Breast epithelium (tissue), 4 donors: ENCODE data around the gene DMAC1. TPM values are rescaled to one million over a fixed set of nuclear protein-coding genes. Genes with fewer than 3 reads are reported as not detected.

Experiments
- DNase-seq, 2 donors: peaks; one replicate each; pipeline ENCODE4 v3.0.0-alpha.2; 2019; ENCODE audit warnings: low spot score in 2 of 2
- H3K27ac ChIP-seq, 2 donors: fragments of 200-600 bp; sonication (generic) in 1 of 2; one replicate each; pipeline ENCODE4 v1.5.1; 2016 to 2019; ENCODE audit warnings: mild to moderate bottlenecking in 1 of 2
- H3K27me3 ChIP-seq, 2 donors: fragments of 200-600 bp; sonication (generic) in 1 of 2; one replicate each; pipeline versions ENCODE4 v1.5.1 to v1.6.0; 2017 to 2019; ENCODE audit warnings: control low read depth in 1 of 2, mild to moderate bottlenecking in 1 of 2
- H3K36me3 ChIP-seq: fragments of 200-600 bp; one replicate; pipeline ENCODE4 v1.5.1; 2019
- H3K4me1 ChIP-seq, 2 donors: fragments of 200-600 bp; sonication (generic); one replicate each; pipeline ENCODE4 v1.5.1; 2016 to 2019; ENCODE audit warnings: control low read depth in 1 of 2
- H3K4me3 ChIP-seq, 3 donors: fragments of 200-600 bp; sonication (generic); 1 replicate in 2 of 3; 2 replicates in 1 of 3; pipeline ENCODE4 v1.5.1; 2016 to 2019; ENCODE audit warnings: mild to moderate bottlenecking in 3 of 3, moderate library complexity in 2 of 3
- H3K9me3 ChIP-seq, 2 donors: fragments of 200-600 bp; sonication (generic) in 1 of 2; one replicate each; pipeline ENCODE4 v1.5.1; 2016 to 2019; ENCODE audit warnings: control low read depth in 1 of 2
- POLR2A ChIP-seq: fragments of 450-650 bp; IDR thresholded peaks from one replicate; pipeline ENCODE4 v1.6.1; 2016; ENCODE audit warnings: antibody characterized with exemption, mild to moderate bottlenecking, moderate library complexity
- POLR2AphosphoS5 ChIP-seq, 3 donors: sonication (generic); formaldehyde crosslinking; IDR thresholded peaks; one replicate each; pipeline ENCODE4 v1.6.1; 2017; ENCODE audit warnings: antibody characterized with exemption in 3 of 3
- intact Hi-C: fragments of 100-400 bp; cut with DNase I; formaldehyde crosslinking; loops from one replicate; pipeline ENCODE4 v1.15.1; 2023; ENCODE audit warnings: low total_unique reads
- total RNA-seq, 3 donors: library from RNA; depleted of rRNA; stranded (reverse); fragments of >200 nt; gene quantifications; one replicate each; pipeline ENCODE4 v1.1.0, GENCODE V29; 2016
- TF ChIP-seq, protein P1 (sequence below), 3 donors: fragments of 450-650 bp; IDR thresholded peaks; one replicate each; pipeline ENCODE4 v1.5.1; 2016 to 2017; ENCODE audit warnings: antibody characterized with exemption in 3 of 3, mild to moderate bottlenecking in 3 of 3, moderate library complexity in 3 of 3

Gene DMAC1
- total RNA-seq, 3 donors from 2014 or later, result 12.9 to 14.4 (median 13.3) TPM

DNA sequence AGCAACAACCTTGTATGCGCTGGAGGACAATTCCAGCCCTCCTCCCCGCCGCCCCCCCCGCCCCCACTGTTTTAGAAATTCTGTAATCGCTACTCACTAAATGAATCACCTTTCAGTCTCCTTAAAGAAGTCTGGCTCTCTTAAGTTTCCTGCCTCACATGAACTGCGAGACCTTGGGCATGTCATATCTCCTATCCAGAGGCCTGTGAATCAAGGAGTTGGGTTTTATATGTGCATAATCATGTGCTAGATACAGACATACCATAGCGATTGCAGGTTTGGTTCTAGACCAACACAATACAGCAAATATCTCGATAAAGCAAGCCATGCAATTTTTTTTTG lies 337 bp upstream of the DMAC1 start:
- peak overlapping the region; percentile 75 to 93 for H3K27ac ChIP-seq

DNA sequence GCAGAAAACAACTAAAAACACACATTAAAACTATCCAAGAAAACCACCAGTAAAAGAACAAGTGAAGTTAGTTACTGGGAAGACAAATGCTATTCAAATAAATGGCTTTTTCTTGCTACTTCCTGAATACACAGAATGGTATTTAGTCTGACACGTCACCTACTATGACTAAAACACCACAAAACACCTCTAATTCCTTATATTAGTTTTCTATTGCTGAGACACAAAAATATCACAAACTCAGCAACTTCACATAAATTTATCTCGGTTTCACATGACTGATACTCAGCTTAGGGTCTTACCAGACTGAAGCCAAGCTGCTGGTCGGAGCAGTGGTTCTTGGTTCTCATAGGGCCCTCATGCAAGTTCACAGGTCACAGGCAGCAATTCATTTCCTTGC lies 5.4 kb downstream of the DMAC1 start:
- no peak overlapping the region for H3K27ac ChIP-seq
- no peaks in the 10 kb centered on the region for H3K4me1 ChIP-seq
- TF ChIP-seq POLR2AphosphoS5 (IDR thresholded peaks at IDR 0.05) (no peak), POLR2A (no peak)
- TF ChIP-seq, protein P1, sequence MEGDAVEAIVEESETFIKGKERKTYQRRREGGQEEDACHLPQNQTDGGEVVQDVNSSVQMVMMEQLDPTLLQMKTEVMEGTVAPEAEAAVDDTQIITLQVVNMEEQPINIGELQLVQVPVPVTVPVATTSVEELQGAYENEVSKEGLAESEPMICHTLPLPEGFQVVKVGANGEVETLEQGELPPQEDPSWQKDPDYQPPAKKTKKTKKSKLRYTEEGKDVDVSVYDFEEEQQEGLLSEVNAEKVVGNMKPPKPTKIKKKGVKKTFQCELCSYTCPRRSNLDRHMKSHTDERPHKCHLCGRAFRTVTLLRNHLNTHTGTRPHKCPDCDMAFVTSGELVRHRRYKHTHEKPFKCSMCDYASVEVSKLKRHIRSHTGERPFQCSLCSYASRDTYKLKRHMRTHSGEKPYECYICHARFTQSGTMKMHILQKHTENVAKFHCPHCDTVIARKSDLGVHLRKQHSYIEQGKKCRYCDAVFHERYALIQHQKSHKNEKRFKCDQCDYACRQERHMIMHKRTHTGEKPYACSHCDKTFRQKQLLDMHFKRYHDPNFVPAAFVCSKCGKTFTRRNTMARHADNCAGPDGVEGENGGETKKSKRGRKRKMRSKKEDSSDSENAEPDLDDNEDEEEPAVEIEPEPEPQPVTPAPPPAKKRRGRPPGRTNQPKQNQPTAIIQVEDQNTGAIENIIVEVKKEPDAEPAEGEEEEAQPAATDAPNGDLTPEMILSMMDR (IDR thresholded peaks at IDR 0.05), result no peak
- no peaks in the 10 kb centered on the region for H3K9me3 ChIP-seq
- no peaks in the 10 kb centered on the region for H3K27me3 ChIP-seq
- no peak for DNase-seq
- H3K36me3 ChIP-seq, result no peaks in the 10 kb centered on the region
- no peak overlapping the region for H3K4me3 ChIP-seq
- intact Hi-C loops, result no loop called here

More for the DNA sequence above, 337 bp upstream of the DMAC1 start:
- Histone ChIP-seq H3K36me3 (no peaks in the 10 kb centered on the region), H3K4me3 (peak overlapping the region; percentile 62 to 98 (median 81)), H3K4me1 (no peaks in the 10 kb centered on the region), H3K9me3 (no peaks in the 10 kb centered on the region), H3K27me3 (no peaks in the 10 kb centered on the region)
- TF ChIP-seq POLR2A, result no peak
- no peak for TF ChIP-seq POLR2AphosphoS5 (IDR thresholded peaks at IDR 0.05)
- TF ChIP-seq, protein P1 (IDR thresholded peaks at IDR 0.05), result no peak
- DNase-seq, result no peak
- intact Hi-C loops, result loop anchor here (5.0 kb wide), 1 partner anchor 393 kb away; no protein-coding TSS in a partner anchor

DNA sequence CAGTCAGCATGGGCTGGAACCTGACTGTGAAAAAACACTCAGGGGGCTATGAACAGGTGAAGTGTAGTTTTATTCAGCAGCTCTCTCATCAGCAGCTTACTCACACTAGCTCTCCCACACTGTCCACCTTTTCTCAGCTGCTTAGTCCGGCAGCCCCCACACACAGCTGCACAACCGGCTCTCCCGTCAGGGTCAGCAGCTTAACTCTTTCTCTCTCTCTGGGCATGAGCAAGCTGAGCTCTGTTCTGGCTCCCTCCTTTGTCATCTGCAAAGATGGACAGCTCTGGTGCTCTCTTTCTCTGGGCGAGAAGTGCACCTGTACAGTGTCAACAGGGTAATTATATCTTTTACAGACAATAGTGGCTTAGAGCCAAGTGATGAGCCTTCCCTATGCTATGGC lies 8.2 kb downstream of the DMAC1 start:
- H3K9me3 ChIP-seq, result no peaks in the 10 kb centered on the region
- no peaks in the 10 kb centered on the region for H3K27me3 ChIP-seq
- no peak overlapping the region for H3K4me3 ChIP-seq
- no peak for DNase-seq
- no peaks in the 10 kb centered on the region for H3K4me1 ChIP-seq
- TF ChIP-seq POLR2A, result no peak
- no peak for TF ChIP-seq POLR2AphosphoS5 (IDR thresholded peaks at IDR 0.05)
- TF ChIP-seq, protein P1 (IDR thresholded peaks at IDR 0.05), result no peak
- intact Hi-C loops, result no loop called here
- H3K27ac ChIP-seq, result no peak overlapping the region
- no peaks in the 10 kb centered on the region for H3K36me3 ChIP-seq

DNA sequence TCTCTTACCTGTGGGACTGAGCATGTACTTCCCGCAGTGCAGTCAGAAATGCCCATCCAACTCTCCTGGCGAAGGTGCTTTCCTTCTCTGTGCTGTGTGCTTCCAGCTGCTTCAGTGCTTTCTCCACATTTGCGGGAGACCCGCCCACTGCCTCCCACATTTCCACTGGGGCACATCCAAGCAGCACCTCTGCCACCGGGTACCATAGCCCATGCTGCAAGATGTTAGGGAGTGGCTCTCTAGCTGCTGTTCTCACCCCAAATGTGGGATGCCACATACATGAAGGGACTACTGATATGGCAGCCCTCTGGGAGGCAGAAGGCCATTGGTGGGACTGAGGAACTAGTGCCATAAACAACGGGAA lies 8.8 kb downstream of the DMAC1 start:
- Histone ChIP-seq H3K27ac (no peak overlapping the region), H3K36me3 (no peaks in the 10 kb centered on the region), H3K27me3 (no peaks in the 10 kb centered on the region), H3K9me3 (no peaks in the 10 kb centered on the region), H3K4me1 (no peaks in the 10 kb centered on the region), H3K4me3 (no peak overlapping the region)
- DNase-seq, result no peak
- TF ChIP-seq, protein P1 (IDR thresholded peaks at IDR 0.05), result no peak
- TF ChIP-seq POLR2A, result no peak
- TF ChIP-seq POLR2AphosphoS5 (IDR thresholded peaks at IDR 0.05), result no peak
- intact Hi-C loops, result no loop called here

DNA sequence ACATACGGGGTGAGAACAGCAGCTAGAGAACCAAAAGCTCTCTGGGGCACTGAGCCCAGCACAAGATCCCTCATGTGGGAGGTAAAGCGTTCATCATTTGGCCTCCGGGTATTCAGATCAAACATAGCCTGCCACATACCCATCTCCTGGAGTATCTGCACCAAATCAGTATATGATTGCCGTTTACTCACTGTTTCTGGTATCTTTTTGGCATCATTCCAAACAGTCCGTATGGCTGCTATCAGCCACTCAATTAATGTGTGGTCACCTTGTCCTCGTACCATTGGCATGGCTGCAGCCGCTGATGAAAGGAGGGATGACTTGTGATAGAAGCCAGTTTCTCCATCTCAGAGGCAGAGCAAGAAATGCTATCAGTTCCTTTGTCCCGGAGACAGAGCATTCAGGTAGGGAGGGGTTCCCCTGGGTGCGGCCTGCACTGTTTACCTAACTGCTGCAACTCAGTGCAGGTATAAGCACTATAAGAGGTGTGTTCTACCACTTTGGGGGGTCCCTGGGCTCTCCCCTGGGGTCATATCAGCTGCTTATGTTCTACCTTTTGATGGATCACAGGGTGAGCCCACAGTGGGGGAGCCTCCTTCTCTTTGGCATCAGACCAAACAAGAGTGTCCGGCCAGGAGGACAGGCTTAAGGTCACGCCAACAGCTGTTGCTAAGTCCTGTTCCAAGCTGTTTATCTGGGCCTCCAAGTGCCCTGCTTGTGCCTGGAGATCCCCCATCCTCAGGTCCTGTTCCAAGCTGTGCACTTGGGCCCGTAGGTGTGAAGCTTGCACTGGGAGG lies 9.4 kb downstream of the DMAC1 start:
- Histone ChIP-seq H3K4me1 (no peaks in the 10 kb centered on the region), H3K36me3 (no peaks in the 10 kb centered on the region), H3K27ac (no peak overlapping the region), H3K27me3 (no peaks in the 10 kb centered on the region), H3K4me3 (no peak overlapping the region), H3K9me3 (no peaks in the 10 kb centered on the region)
- no peak for TF ChIP-seq POLR2A
- intact Hi-C loops, result no loop called here
- DNase-seq, result no peak
